Gastroesophageal sphincter (tissue), 4 donors: Measurements from ENCODE around the gene LRRC45. TPM values are rescaled to one million over a fixed set of nuclear protein-coding genes. Genes with fewer than 3 reads are reported as not detected.
A peak's percentile ranks its signal among the peaks of the same experiment; 100 is the strongest.

Experiments used
- ATAC-seq: fragments of 150-250 bp; one replicate; pipeline ENCODE4 v1.9.1; 2016; ENCODE audit warnings: mild to moderate bottlenecking, moderate library complexity
- H3K27ac ChIP-seq, 4 donors: fragments of 200-600 bp; sonication (generic) in 3 of 4; 1 replicate in 3 of 4; 2 replicates in 1 of 4; pipeline ENCODE4 v1.5.1; 2016 to 2019
- H3K27me3 ChIP-seq: fragments of 200-600 bp; sonication (generic); one replicate; pipeline ENCODE4 v1.5.1; 2019
- H3K36me3 ChIP-seq, 2 donors: fragments of 200-600 bp; sonication (generic); one replicate each; pipeline ENCODE4 v1.5.1; 2019; ENCODE audit warnings: control low read depth in 1 of 2
- H3K4me1 ChIP-seq, 3 donors: fragments of 200-600 bp; sonication (generic); 1 replicate in 2 of 3; 2 replicates in 1 of 3; pipeline ENCODE4 v1.5.1; 2016 to 2019; ENCODE audit warnings: control low read depth in 2 of 3
- H3K4me3 ChIP-seq, 2 donors: fragments of 200-600 bp; sonication (generic); one replicate each; pipeline ENCODE4 v1.5.1; 2019; ENCODE audit warnings: mild to moderate bottlenecking in 1 of 2, moderate library complexity in 1 of 2
- H3K9me3 ChIP-seq, 3 donors: fragments of 200-600 bp; sonication (generic); one replicate each; pipeline ENCODE4 v1.5.1; 2017 to 2019; ENCODE audit warnings: control low read depth in 2 of 3
- CTCF ChIP-seq, 4 experiments: fragments of 200-600 bp in 2 of 4; fragments of 450-650 bp in 2 of 4; sonication (generic) in 1 of 4; IDR thresholded peaks; one replicate each; pipeline ENCODE4 v1.5.1; 2017 to 2019; ENCODE audit warnings: antibody characterized with exemption in 4 of 4, mild to moderate bottlenecking in 2 of 4, moderate library complexity in 2 of 4
- EP300 ChIP-seq: sonication (generic); formaldehyde crosslinking; IDR thresholded peaks from one replicate; pipeline ENCODE4 v1.6.1; 2017; ENCODE audit warnings: antibody characterized with exemption, mild to moderate bottlenecking
- POLR2A ChIP-seq, 2 donors: fragments of 450-650 bp; IDR thresholded peaks; one replicate each; pipeline ENCODE4 v1.6.1; 2017; ENCODE audit warnings: antibody characterized with exemption in 2 of 2, mild to moderate bottlenecking in 2 of 2, moderate library complexity in 1 of 2
- POLR2AphosphoS5 ChIP-seq: sonication (generic); formaldehyde crosslinking; IDR thresholded peaks from one replicate; pipeline ENCODE4 v1.6.1; 2017; ENCODE audit warnings: antibody characterized with exemption
- WGBS, 2 donors: methylation state at CpG; one replicate each; pipeline ENCODE4 v1.1.5; 2018; ENCODE audit warnings: low coverage in 1 of 2; 5-methylcytosine and 5-hydroxymethylcytosine counted together
- total RNA-seq, 4 donors: library from RNA; depleted of rRNA; stranded (reverse); fragments of >200 nt; gene quantifications; one replicate each; pipeline ENCODE4 v1.1.0, GENCODE V29; 2016

The LRRC45 gene
- total RNA-seq, 4 donors from 2014 or later, result 4.4 to 16.3 (median 12.4) TPM

GRCh38 chr17:82050761-82051641 lies 27.9 kb downstream of the LRRC45 start:
- WGBS, 2 donors, result 15% methylated on average over 4 of the region's 79 CpGs; no CpG with 5 or more reads in 1 of the 2 donors
- H3K36me3 ChIP-seq, result peaks cover 0 to 69% of the 10 kb centered on the region in 2 donors
- peaks cover 0 to 54% (median 26%) of the 10 kb centered on the region in 3 donors for H3K4me1 ChIP-seq

GRCh38 chr17:82051776-82052637 lies 28.9 kb downstream of the LRRC45 start, which contains the start of the genes GPS1 and RFNG:
TSS of gene GPS1 (plus strand) at chr17:82051898. CDS start at chr17:82051932, 34 bp downstream.
TSS of gene RFNG (minus strand) at chr17:82051811. CDS start at chr17:82051766, 45 bp downstream.
- Histone ChIP-seq H3K9me3 (no peaks in the 10 kb centered on the region), H3K27ac (peak within 1 kb of the TSS in 3 of 4 donors; percentile 75 to 83 (median 81)), H3K4me3 (peak within 1 kb of the TSS; percentile 71 to 84), H3K4me1 (peaks cover 0 to 54% (median 26%) of the 10 kb centered on the region in 3 donors), H3K27me3 (no peaks in the 10 kb centered on the region), H3K36me3 (peaks cover 0 to 75% of the 10 kb centered on the region in 2 donors)
- no CpG with 5 or more reads among the region's 94 CpGs for WGBS, 2 donors
- TF ChIP-seq POLR2A (IDR thresholded peaks at IDR 0.05) (peak; percentile 35 to 36), POLR2AphosphoS5 (peak; percentile 54), EP300 (no peak)
- ATAC-seq, result peak; percentile 82

More at GRCh38 chr17:82050761-82051641, 27.9 kb downstream of the LRRC45 start:
- Histone ChIP-seq H3K4me3 (peak overlapping the region; percentile 71 to 84), H3K27me3 (no peaks in the 10 kb centered on the region), H3K27ac (peak overlapping the region in 3 of 4 donors; percentile 75 to 83 (median 81)), H3K9me3 (no peaks in the 10 kb centered on the region)
- no peak for TF ChIP-seq CTCF (IDR thresholded peaks at IDR 0.05)
- TF ChIP-seq EP300, result no peak
- TF ChIP-seq POLR2A (IDR thresholded peaks at IDR 0.05), result no peak
- TF ChIP-seq POLR2AphosphoS5, result no peak
- peak; percentile 9 for ATAC-seq

- no peaks in the 10 kb centered on the region for H3K27me3 ChIP-seq
- peaks cover 0 to 54% (median 26%) of the 10 kb centered on the region in 3 donors for H3K4me1 ChIP-seq
- H3K27ac ChIP-seq, result peak overlapping the region in 1 of 4 donors; percentile 81
- H3K4me3 ChIP-seq, result peak overlapping the region; percentile 71 to 84
- WGBS, 2 donors, result 0 to 65% methylated on average over 1 to 4 of the region's 19 CpGs
- no peaks in the 10 kb centered on the region for H3K9me3 ChIP-seq
- TF ChIP-seq POLR2A (IDR thresholded peaks at IDR 0.05) (no peak), EP300 (no peak), CTCF (IDR thresholded peaks at IDR 0.05) (no peak), POLR2AphosphoS5 (no peak)
- ATAC-seq, result no peak
- H3K36me3 ChIP-seq, result peaks cover 0 to 75% of the 10 kb centered on the region in 2 donors
Observed at GRCh38 chr17:82052638-82053059, 29.5 kb downstream of the LRRC45 start.

GRCh38 chr17:82053130-82053529 lies 30.0 kb downstream of the LRRC45 start:
- no peak for ATAC-seq
- Histone ChIP-seq H3K27me3 (no peaks in the 10 kb centered on the region), H3K27ac (no peak overlapping the region), H3K4me3 (peak overlapping the region in 1 of 2 donors; percentile 84), H3K4me1 (peaks cover 0 to 54% (median 26%) of the 10 kb centered on the region in 3 donors), H3K9me3 (no peaks in the 10 kb centered on the region), H3K36me3 (peaks cover 0 to 75% of the 10 kb centered on the region in 2 donors)
- TF ChIP-seq CTCF (IDR thresholded peaks at IDR 0.05), result no peak
- no peak for TF ChIP-seq EP300
- TF ChIP-seq POLR2AphosphoS5, result no peak
- no peak for TF ChIP-seq POLR2A (IDR thresholded peaks at IDR 0.05)
- no CpG with 5 or more reads among the region's 19 CpGs for WGBS, 2 donors
